H1 (cell line): ENCODE measurements around the gene IL1RAPL1. TPM values are rescaled to one million over a fixed set of nuclear protein-coding genes. Genes with fewer than 3 reads are reported as not detected.

Source experiments
- CTCF ChIA-PET: fragments of 300-600 bp; sonication (Branson Sonifier 250); formaldehyde crosslinking; loops from one replicate; lab custom pipeline; 2021; ENCODE audit not compliant: partially characterized antibody; lab: Charles Lee
- POLR2A ChIA-PET: fragments of 300-600 bp; sonication (Branson Sonifier 250); formaldehyde crosslinking; loops from one replicate; lab custom pipeline; 2021; ENCODE audit warnings: inconsistent platforms; ENCODE audit not compliant: partially characterized antibody; lab: Charles Lee
- DNase-seq, 2 experiments: peaks; one replicate each; pipeline versions ENCODE4 v3.0.0 to v3.0.0-alpha.2; 2010 to 2022; ENCODE audit warnings: low spot score in 2 of 2, low read depth in 1 of 2, mixed read lengths in 1 of 2
- FAIRE-seq: peaks from 2 replicates; lab custom pipeline; 2011; peaks lifted over from hg19 to GRCh38; lab: Jason Lieb, UNC
- H2AFZ ChIP-seq: 2 replicates; pipeline ENCODE4 v1.8.1; 2012; ENCODE audit warnings: low read length, inconsistent platforms
- H2AK5ac ChIP-seq: 2 replicates; pipeline ENCODE4 v1.6.1; 2013; ENCODE audit warnings: low read depth, low read length
- H2BK120ac ChIP-seq: replicated peaks from 2 replicates; pipeline ENCODE3; 2013; ENCODE audit warnings: low read depth, low read length, inconsistent platforms
- H2BK12ac ChIP-seq: 2 replicates; pipeline ENCODE4 v1.6.1; 2013; ENCODE audit warnings: low read depth, low read length
- H2BK15ac ChIP-seq: 2 replicates; pipeline ENCODE4 v1.6.1; 2013; ENCODE audit warnings: low read length
- H2BK20ac ChIP-seq: 2 replicates; pipeline ENCODE4 v1.6.1; 2013; ENCODE audit warnings: low read length
- H2BK5ac ChIP-seq: 2 replicates; pipeline ENCODE4 v1.6.1; 2013; ENCODE audit warnings: low read depth, low read length
- H3K14ac ChIP-seq: 2 replicates; pipeline ENCODE4 v1.6.1; 2013; ENCODE audit warnings: inconsistent platforms; ENCODE audit not compliant: insufficient read length
- H3K18ac ChIP-seq: 2 replicates; pipeline ENCODE4 v1.6.1; 2013; ENCODE audit warnings: low read length; ENCODE audit errors: extremely low read depth
- H3K23ac ChIP-seq: 2 replicates; pipeline ENCODE4 v1.6.1; 2013; ENCODE audit warnings: inconsistent platforms; ENCODE audit not compliant: insufficient read length
- H3K23me2 ChIP-seq: 2 replicates; pipeline ENCODE4 v1.6.1; 2013; ENCODE audit warnings: low read depth, low read length
- H3K27ac ChIP-seq: 2 replicates; pipeline ENCODE4 v1.6.1; 2011; ENCODE audit warnings: low read depth, low read length, inconsistent platforms
- H3K27me3 ChIP-seq, 4 experiments: replicated peaks in 1 of 4; 1 replicate in 1 of 4; 2 replicates in 3 of 4; pipeline versions ENCODE4 v1.6.1 to v1.8.1; 2011 to 2013; ENCODE audit warnings: low read length in 3 of 4, mild to moderate bottlenecking in 3 of 4, inconsistent platforms in 2 of 4, mixed read lengths in 2 of 4, moderate library complexity in 1 of 4; ENCODE audit not compliant: control insufficient read depth in 3 of 4, insufficient read depth in 3 of 4; ENCODE audit errors: extremely low read depth in 1 of 4
- H3K36me3 ChIP-seq, 4 experiments: 2 replicates each; pipeline versions ENCODE4 v1.6.1 to v1.8.1; 2011 to 2013; ENCODE audit warnings: mild to moderate bottlenecking in 4 of 4, low read length in 3 of 4, moderate library complexity in 2 of 4, control low read depth in 1 of 4, inconsistent platforms in 1 of 4; ENCODE audit not compliant: insufficient read depth in 4 of 4, control insufficient read depth in 2 of 4
- H3K4ac ChIP-seq: replicated peaks from 2 replicates; pipeline ENCODE3; 2013; ENCODE audit warnings: low read length, low read depth, mixed read lengths, inconsistent platforms; ENCODE audit not compliant: insufficient read length
- H3K4me1 ChIP-seq, 4 experiments: replicated peaks in 1 of 4; 1 replicate in 1 of 4; 2 replicates in 3 of 4; pipeline versions ENCODE4 v1.6.1 to v1.8.1; 2011 to 2013; ENCODE audit warnings: low read length in 3 of 4, inconsistent platforms in 2 of 4, mixed read lengths in 1 of 4; ENCODE audit not compliant: insufficient read depth in 4 of 4, control insufficient read depth in 3 of 4
- H3K4me2 ChIP-seq, 2 experiments: 2 replicates each; pipeline versions ENCODE4 v1.6.1 to v1.8.1; 2011 to 2013; ENCODE audit warnings: low read depth in 2 of 2, low read length in 2 of 2, control low read depth in 1 of 2, inconsistent platforms in 1 of 2, mild to moderate bottlenecking in 1 of 2; ENCODE audit not compliant: insufficient read depth in 1 of 2
- H3K4me3 ChIP-seq, 4 experiments: fragments of 200-600, 300-600 bp in 1 of 4; sonication (generic), shearing (Covaris generic), sonication (Bioruptor Twin) in 1 of 4; 2 replicates each; pipeline versions ENCODE4 v1.5.1 to v1.8.1; 2011 to 2016; ENCODE audit warnings: low read length in 4 of 4, low read depth in 3 of 4, control low read depth in 2 of 4, inconsistent platforms in 2 of 4, mild to moderate bottlenecking in 2 of 4, mixed read lengths in 1 of 4, moderate library complexity in 1 of 4; ENCODE audit not compliant: insufficient read depth in 2 of 4; ENCODE audit errors: extremely low read depth in 1 of 4
- H3K56ac ChIP-seq: replicated peaks from 2 replicates; pipeline ENCODE3; 2013; ENCODE audit warnings: low read depth, mild to moderate bottlenecking, mixed read lengths, low read length, inconsistent platforms; ENCODE audit not compliant: insufficient read length
- H3K79me1 ChIP-seq: 2 replicates; pipeline ENCODE4 v1.6.1; 2013; ENCODE audit warnings: low read depth, low read length, control low read depth
- H3K79me2 ChIP-seq, 2 experiments: 2 replicates each; pipeline versions ENCODE4 v1.6.1 to v1.8.1; 2012 to 2013; ENCODE audit warnings: low read length in 2 of 2, mild to moderate bottlenecking in 2 of 2, inconsistent platforms in 1 of 2; ENCODE audit not compliant: insufficient read depth in 2 of 2, control insufficient read depth in 1 of 2
- H3K9ac ChIP-seq, 4 experiments: replicated peaks in 1 of 4; 1 replicate in 1 of 4; 2 replicates in 3 of 4; pipeline versions ENCODE4 v1.6.1 to v1.8.1; 2011 to 2013; ENCODE audit warnings: low read depth in 3 of 4, low read length in 3 of 4, control low read depth in 2 of 4, mild to moderate bottlenecking in 2 of 4, moderate library complexity in 2 of 4, inconsistent platforms in 1 of 4; ENCODE audit errors: extremely low read depth in 1 of 4
- H3K9me3 ChIP-seq, 2 experiments: 2 replicates each; pipeline versions ENCODE4 v1.6.1 to v1.8.1; 2012 to 2013; ENCODE audit warnings: mild to moderate bottlenecking in 2 of 2, moderate library complexity in 2 of 2, control low read depth in 1 of 2, inconsistent platforms in 1 of 2, low read depth in 1 of 2, low read length in 1 of 2, mixed read lengths in 1 of 2; ENCODE audit not compliant: insufficient read depth in 2 of 2
- H4K20me1 ChIP-seq, 2 experiments: replicated peaks in 1 of 2; 2 replicates each; pipeline versions ENCODE3 to v1.8.1; 2011 to 2013; ENCODE audit warnings: inconsistent platforms in 2 of 2, low read length in 2 of 2, mild to moderate bottlenecking in 1 of 2; ENCODE audit not compliant: insufficient read depth in 2 of 2, control insufficient read depth in 1 of 2
- H4K5ac ChIP-seq: 2 replicates; pipeline ENCODE4 v1.6.1; 2013; ENCODE audit warnings: low read length, low read depth, mixed read lengths, inconsistent platforms; ENCODE audit not compliant: insufficient read length
- H4K8ac ChIP-seq: 2 replicates; pipeline ENCODE4 v1.8.0; 2013; ENCODE audit warnings: mild to moderate bottlenecking, moderate library complexity, low read length, inconsistent platforms; ENCODE audit not compliant: insufficient read depth; ENCODE audit errors: extremely low read depth
- H4K91ac ChIP-seq: replicated peaks from 2 replicates; pipeline ENCODE3; 2013; ENCODE audit warnings: low read length, mixed read lengths, inconsistent platforms; ENCODE audit not compliant: insufficient read length
- SIX5 ChIP-seq: IDR thresholded peaks from 2 replicates; pipeline ENCODE4 v1.6.1; 2011; ENCODE audit warnings: mild to moderate bottlenecking, low read depth, low read length
- WGBS, 2 experiments: shearing (Covaris generic) in 1 of 2; methylation state at CpG; one replicate each; pipeline versions ENCODE4 v1.1.6 to v1.1.7; 2013 to 2015; ENCODE audit warnings: low lambda C conversion rate in 2 of 2, mixed read lengths in 2 of 2, inconsistent platforms in 1 of 2, low coverage in 1 of 2, missing lambda C conversion rate in 1 of 2; ENCODE audit not compliant: insufficient replicate concordance in 2 of 2, insufficient coverage in 1 of 2, insufficient read length in 1 of 2; ENCODE audit errors: extremely low coverage in 1 of 2, missing lambda C conversion rate in 1 of 2; 5-methylcytosine and 5-hydroxymethylcytosine counted together
- polyA plus RNA-seq, 7 experiments: library from polyadenylated mRNA; depleted of rRNA in 3 of 7; stranded (reverse) in 5 of 7; unstranded in 2 of 7; fragments of >200 nt in 5 of 7; fragments of 200-250 nt in 2 of 7; gene quantifications; 1 replicate in 5 of 7; 2 replicates in 1 of 7; 4 replicates in 1 of 7; pipeline versions ENCODE4 v1.2.1 to v1.2.3, GENCODE V29; 2011 to 2013; ENCODE audit warnings: missing spikeins in 2 of 7, mixed read lengths in 2 of 7
- total RNA-seq: library from RNA; stranded (reverse); fragmentation: NEBNext Ultra II Directional; extraction: Animal tissue kit (Norgen Biotek cat#: 25700); gene quantifications from 2 replicates; pipeline ENCODE4 v1.2.1, GENCODE V29; 2021

Gene IL1RAPL1
- total and polyA plus RNA-seq, 2 of the 8 experiments (the other 6 are each of a cell fraction or from before 2014, with no cell fraction given): 0.11 to 0.35 TPM

DNA sequence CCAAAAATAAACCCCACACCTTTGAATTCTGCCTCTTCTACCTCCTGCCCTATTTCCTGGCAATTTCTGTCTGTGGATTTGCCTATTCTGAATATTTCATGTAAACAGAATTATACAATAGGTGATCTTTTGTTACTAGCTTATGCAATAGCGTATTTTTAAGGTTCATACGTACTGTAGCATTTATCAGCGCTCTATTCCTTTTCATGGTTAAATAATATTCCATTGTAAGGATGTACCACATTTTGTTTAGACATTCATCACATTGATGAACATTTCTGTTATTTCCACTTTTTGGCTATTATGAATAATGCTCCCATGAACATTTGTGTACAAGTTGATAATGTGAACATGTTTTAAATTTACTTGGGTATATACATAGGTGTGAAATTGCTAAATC, 847.7 kb downstream of the IL1RAPL1 start:
- no peak overlapping the region for H2BK5ac ChIP-seq
- H3K56ac ChIP-seq: no peak overlapping the region
- H3K4me2 ChIP-seq: no peak overlapping the region
- no peaks in the 10 kb centered on the region for H3K36me3 ChIP-seq
- H4K91ac ChIP-seq: no peak overlapping the region
- no peak overlapping the region for H2BK120ac ChIP-seq
- 0 out of 4 replicates have a peak, but pooled peaks cover 0 to 4% of the 10 kb centered on the region in 2 experiments for H3K9me3 ChIP-seq
- no peaks in the 10 kb centered on the region for H4K20me1 ChIP-seq
- H2BK20ac ChIP-seq: no peak overlapping the region
- TF ChIP-seq SIX5: no peak
- no peak overlapping the region for H2BK12ac ChIP-seq
- H3K18ac ChIP-seq: no peak overlapping the region
- FAIRE-seq (no peak), DNase-seq (no peak)
- no peaks in the 10 kb centered on the region for H3K4me1 ChIP-seq
- no peak overlapping the region for H3K4ac ChIP-seq
- POLR2A ChIA-PET: no interaction called here
- no peaks in the 10 kb centered on the region for H3K23me2 ChIP-seq
- no peak overlapping the region for H3K14ac ChIP-seq
- H2AK5ac ChIP-seq: no peak overlapping the region
- H3K79me2 ChIP-seq: no peaks in the 10 kb centered on the region
- H3K23ac ChIP-seq: no peak overlapping the region
- WGBS, 2 experiments: 95% methylated on average over 3 of the region's 3 CpGs; no CpG with 5 or more reads in 1 of the 2 experiments
- no peak overlapping the region for H2BK15ac ChIP-seq
- no peak overlapping the region for H4K5ac ChIP-seq
- CTCF ChIA-PET: no interaction called here
- H3K9ac ChIP-seq: no peak overlapping the region
- H3K27me3 ChIP-seq: no peaks in the 10 kb centered on the region
- no peak overlapping the region for H3K4me3 ChIP-seq
- H2AFZ ChIP-seq: no peak overlapping the region
- no peak overlapping the region for H4K8ac ChIP-seq
- no peaks in the 10 kb centered on the region for H3K79me1 ChIP-seq
- no peak overlapping the region for H3K27ac ChIP-seq
